GM12892 (cell line): ENCODE results near the gene LIPE.

Source experiments
- DNase-seq: peaks from one replicate; pipeline ENCODE4 v3.0.0; 2011; ENCODE audit not compliant: insufficient read length
- FAIRE-seq: peaks from 2 replicates; lab custom pipeline; 2011; peaks lifted over from hg19 to GRCh38; lab: Jason Lieb, UNC
- POLR2A ChIP-seq: IDR thresholded peaks from 2 replicates; pipeline ENCODE4 v1.6.1; 2011; ENCODE audit warnings: low read depth, low read length, control low read depth
- POLR2AphosphoS5 ChIP-seq: IDR thresholded peaks from 2 replicates; pipeline ENCODE4 v1.6.1; 2011; ENCODE audit warnings: low read depth, low read length, control low read depth
- TAF1 ChIP-seq: IDR thresholded peaks from 2 replicates; pipeline ENCODE4 v1.6.1; 2011; ENCODE audit warnings: low read depth, mild to moderate bottlenecking, control low read depth, low read length, borderline replicate concordance

Gene LIPE

DNA sequence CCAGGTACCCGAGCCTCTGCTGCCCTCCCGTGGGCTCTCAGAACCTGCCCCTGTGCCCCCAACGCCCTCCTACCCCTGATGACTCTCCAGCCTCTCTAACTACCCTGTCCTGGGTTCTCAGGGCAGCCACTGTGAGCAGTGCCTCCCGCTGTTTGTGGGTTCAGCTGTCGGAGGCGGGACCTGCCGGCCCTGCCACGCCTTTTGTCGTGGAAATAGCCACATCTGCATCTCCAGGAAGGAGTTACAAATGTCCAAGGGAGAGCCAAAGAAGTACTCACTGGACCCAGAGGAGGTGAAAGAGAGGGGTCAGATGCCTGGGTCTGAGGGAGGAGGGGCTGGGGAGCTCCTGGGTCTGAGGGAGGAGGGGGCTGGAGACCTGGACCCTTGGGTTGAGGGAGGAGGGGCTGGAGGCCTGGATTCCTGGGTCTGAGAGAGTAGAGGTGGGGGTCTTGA is 57.1 kb downstream of the LIPE start:
- FAIRE-seq (no peak), DNase-seq (no peak)
- no peak for TF ChIP-seq POLR2A
- no peak for TF ChIP-seq TAF1
- TF ChIP-seq POLR2AphosphoS5: no peak

DNA sequence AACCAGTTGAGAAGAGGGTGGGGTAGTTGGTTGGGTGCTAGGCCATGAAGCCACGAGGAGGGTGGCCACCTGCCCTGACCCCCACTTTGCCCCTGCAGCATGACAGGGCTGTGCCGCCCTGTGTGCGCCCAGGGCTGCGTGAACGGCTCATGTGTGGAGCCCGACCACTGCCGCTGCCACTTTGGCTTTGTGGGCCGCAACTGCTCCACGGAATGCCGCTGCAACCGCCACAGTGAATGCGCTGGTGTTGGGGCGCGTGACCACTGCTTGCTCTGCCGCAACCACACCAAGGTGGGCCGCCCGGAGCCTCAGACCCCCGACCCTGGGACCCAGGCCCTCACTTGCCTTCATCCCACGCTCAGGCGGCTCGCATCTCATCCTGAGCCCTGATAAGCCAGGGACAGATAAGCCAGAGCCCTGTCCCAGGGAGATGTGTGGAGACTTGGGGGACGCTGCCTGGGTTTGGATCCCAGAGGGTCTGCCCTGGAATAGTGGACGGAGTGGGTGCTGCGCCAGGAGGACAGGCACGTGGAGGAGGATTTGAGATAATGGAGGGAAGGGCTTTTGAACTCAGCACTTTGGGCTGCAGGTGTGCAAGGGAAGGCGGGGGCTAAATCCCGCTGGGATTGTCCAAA is 57.6 kb downstream of the LIPE start:
- DNase-seq: no peak
- FAIRE-seq: no peak
- TF ChIP-seq POLR2A (no peak), TAF1 (no peak)

DNA sequence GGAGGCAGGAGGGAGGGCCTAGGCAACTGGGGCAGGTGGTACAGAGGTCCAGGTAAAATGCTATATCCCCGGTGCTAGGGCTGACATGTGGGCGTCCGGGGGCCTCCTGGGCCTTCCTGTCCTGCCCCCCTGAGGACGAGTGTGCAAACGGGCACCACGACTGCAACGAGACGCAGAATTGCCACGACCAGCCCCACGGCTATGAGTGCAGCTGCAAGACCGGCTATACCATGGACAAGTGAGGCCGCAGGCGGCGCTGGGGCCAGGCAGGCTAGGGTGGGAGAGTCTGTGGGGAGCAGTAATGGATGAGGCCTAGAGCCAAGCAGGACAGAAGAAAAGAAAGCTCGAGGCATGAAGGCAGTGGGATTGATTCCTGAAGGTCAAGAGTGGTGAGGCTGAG is 58.4 kb downstream of the LIPE start:
- no peak for DNase-seq
- TF ChIP-seq TAF1 (no peak), POLR2A (no peak), POLR2AphosphoS5 (no peak)
- FAIRE-seq: no peak

DNA sequence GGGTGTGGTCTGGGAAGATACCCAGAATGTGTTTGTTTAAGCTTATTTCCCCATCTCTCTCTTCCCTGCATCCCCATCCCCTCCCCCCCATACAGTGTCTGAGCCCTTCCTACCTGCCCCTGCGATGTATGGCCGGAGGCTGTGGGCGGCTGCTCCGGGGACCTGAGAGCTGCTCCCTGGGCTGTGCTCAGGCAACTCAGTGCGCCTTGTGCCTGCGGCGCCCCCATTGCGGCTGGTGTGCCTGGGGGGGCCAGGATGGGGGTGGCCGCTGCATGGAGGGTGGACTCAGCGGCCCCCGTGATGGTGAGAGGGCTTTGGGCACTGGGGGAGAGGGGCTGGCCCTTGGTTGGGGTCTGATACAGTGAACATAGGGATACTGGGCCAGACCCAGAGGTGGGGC is 58.8 kb downstream of the LIPE start:
- no peak for FAIRE-seq

DNA sequence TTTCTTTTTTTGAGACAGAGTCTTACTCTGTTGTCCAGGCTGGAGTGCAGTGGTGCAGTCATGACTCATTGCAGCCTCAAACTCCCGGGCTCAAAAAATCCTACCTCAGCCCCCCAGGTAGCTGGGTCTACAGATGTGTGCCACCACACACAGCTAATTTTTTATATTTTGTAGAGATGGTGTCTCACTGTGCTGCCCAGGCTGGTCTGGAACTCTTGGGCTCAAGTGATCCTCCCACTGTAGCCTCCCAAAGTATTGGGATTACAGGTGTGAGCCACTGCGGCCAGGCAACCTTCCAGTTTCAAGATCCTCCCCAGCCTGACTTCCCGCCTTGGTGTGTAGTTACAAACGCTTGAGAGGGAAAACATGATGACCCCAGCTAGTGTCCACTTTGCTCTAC is 59.3 kb downstream of the LIPE start:
- FAIRE-seq (no peak), DNase-seq (no peak)
- TF ChIP-seq POLR2AphosphoS5: no peak
- no peak for TF ChIP-seq TAF1
- TF ChIP-seq POLR2A: no peak

More for the DNA sequence above, 58.8 kb downstream of the LIPE start:
- TF ChIP-seq POLR2A (no peak), POLR2AphosphoS5 (no peak), TAF1 (no peak)
- DNase-seq: no peak

DNA sequence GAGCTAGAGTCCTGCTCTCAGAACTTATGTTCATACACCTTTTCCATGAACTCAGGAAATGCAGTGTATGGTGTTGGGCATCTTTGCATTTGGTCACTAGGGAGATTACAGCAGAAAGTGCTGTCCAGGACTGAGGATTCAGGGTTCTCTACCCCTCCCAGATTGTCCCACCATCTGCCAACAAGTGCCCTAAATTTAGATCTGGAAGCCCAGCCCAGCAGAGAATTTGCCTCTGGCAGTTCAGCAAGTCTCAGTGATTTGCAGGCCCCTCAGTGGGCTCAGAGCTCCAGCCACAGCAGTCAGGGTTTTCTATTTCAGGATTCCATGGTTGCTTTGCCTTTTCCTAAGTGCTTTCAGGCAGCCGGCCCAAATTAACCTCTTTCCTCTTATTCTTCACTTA is 60.5 kb downstream of the LIPE start:
- no peak for FAIRE-seq
- TF ChIP-seq TAF1: no peak
- TF ChIP-seq POLR2AphosphoS5: no peak
- no peak for TF ChIP-seq POLR2A
- no peak for DNase-seq

DNA sequence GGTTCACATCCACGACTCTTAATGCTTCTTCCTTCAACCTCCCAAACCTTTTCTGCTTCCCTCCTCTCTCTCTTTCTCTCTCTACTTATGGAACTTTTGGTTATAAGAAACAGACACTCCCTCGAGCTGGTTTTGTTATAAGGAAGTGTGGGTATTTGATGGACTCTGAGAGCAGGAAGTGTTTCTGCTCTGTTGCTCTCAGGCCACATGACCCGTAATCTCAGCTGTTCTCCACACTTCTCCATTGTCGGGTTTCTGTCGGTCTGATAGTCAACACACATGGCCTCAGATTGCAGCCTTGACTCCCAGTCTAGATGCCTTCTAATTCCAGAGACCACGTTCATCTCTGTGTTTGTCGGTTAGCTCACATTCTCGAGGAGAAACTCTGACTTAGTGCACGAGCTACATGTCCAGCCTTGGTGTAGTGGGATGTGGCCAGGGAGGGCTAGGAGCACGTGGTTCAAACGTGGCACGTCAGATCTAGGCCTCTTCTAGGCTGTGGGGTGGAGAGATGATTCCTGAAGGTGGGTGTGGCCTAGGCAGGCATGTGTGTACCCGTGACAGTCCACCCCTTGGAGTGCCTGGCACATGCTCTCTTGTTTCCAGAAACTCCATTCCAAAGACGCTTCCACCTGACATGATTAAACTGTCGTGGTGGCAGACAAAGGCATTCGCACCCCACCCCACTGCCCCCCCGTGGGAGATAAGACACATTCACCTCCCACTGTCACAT is 63.4 kb downstream of the LIPE start:
- FAIRE-seq (peak; percentile 42), DNase-seq (no peak)
- no peak for TF ChIP-seq TAF1
- TF ChIP-seq POLR2AphosphoS5: no peak
- TF ChIP-seq POLR2A: no peak

DNA sequence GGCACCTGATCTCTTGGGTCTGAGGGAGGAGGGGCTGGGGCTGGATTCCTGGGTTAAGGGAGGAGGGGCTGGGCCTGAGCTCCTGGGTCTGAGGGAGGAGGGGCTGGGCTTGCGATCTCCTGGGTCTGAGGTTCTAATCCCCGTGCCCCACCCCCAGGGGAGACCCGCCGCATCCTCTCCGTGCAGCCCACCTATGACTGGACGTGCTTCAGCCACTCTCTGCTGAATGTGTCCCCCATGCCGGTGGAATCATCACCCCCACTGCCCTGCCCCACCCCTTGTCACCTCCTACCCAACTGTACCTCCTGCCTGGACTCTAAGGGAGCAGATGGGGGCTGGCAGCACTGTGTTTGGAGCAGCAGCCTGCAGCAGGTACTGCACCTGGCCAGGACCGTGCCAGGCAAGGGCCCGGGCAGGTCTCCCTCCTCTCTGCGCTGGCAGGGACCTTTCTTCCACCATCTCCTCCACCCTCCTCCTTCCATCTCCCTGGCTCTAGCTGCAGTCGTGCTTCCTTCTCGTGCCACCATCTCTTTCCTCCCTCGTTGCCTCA is 64.2 kb downstream of the LIPE start:
- FAIRE-seq (no peak), DNase-seq (no peak)
- TF ChIP-seq TAF1 (no peak), POLR2A (no peak), POLR2AphosphoS5 (no peak)

DNA sequence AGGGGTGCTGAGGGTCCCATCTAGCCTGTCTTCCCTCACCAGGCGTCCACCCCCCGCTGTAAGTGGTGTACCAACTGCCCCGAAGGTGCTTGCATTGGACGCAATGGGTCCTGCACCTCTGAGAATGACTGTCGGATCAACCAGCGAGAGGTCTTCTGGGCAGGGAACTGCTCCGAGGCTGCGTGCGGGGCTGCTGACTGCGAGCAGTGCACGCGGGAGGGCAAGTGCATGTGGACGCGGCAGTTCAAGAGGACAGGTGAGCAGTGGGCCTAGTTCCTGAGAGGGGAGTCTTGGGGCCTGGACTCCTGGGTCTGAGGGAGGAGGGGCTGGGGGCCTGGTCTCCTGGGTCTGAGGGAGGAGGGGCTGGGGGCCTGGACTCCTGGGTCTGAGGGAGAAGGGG is 64.8 kb downstream of the LIPE start:
- FAIRE-seq (no peak), DNase-seq (no peak)
- no peak for TF ChIP-seq POLR2A
- TF ChIP-seq TAF1: no peak
- TF ChIP-seq POLR2AphosphoS5: no peak

DNA sequence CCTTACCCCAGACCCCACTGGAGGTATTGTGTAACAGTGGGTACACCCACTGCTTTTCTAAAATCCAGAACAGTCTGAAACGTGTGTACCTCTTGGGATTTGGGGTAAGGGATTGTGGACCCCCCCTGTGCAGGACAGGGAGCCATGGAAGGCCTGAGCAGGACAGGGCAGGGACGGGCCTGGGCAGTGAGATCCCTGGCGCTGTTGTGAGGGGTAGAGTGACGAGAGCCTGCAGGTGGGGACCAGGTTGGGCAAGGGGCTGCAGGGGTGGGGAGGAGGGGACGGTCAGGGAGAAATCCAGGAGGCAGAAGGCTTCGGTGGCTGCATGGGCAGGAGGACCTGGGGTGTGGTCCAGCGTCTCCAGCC is 65.7 kb downstream of the LIPE start:
- TF ChIP-seq POLR2AphosphoS5 (no peak), TAF1 (no peak), POLR2A (no peak)
- no peak for FAIRE-seq
- DNase-seq: no peak

DNA sequence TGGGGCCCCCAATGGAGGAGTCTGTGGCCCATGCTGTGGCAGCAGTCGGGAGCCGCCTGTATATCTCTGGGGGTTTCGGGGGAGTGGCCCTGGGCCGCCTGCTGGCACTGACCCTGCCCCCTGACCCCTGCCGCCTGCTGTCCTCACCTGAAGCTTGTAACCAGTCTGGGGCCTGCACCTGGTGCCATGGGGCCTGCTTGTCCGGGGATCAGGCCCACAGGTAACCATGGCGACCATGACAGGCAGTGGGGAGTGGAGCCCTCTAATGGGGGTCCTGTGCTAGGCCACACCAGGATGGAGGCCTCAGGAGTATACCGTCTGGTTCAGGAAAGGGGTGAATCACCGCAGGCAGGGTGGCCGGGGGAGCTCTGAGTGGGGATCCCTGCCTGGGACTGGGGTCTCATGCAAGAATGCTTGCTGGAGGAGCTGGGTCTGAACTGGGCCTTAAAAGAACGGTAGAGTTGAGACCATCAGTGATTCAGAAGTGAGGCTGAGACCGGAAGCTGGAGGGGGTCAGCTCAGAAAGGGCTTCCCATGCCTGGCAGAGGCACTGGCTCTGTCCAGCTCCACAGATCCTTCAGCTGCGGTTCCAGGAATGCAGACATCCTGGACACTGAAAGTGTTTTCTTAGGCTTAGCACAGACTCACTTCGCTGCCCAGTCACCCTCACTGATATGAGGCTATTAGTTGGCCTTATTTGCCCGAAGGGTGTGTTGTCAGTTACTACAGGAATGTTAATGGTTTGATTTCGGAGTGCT is 66.2 kb downstream of the LIPE start:
- TF ChIP-seq TAF1 (no peak), POLR2AphosphoS5 (no peak), POLR2A (no peak)
- FAIRE-seq (no peak), DNase-seq (no peak)
